ENCODE measurements around the gene SH2D2A. TPM values are rescaled to one million over a fixed set of nuclear protein-coding genes. Genes with fewer than 3 reads are reported as not detected.

Gene SH2D2A
- total RNA-seq, 2 experiments from 2014 or later, result 2.1 to 5.8 TPM

DNA sequence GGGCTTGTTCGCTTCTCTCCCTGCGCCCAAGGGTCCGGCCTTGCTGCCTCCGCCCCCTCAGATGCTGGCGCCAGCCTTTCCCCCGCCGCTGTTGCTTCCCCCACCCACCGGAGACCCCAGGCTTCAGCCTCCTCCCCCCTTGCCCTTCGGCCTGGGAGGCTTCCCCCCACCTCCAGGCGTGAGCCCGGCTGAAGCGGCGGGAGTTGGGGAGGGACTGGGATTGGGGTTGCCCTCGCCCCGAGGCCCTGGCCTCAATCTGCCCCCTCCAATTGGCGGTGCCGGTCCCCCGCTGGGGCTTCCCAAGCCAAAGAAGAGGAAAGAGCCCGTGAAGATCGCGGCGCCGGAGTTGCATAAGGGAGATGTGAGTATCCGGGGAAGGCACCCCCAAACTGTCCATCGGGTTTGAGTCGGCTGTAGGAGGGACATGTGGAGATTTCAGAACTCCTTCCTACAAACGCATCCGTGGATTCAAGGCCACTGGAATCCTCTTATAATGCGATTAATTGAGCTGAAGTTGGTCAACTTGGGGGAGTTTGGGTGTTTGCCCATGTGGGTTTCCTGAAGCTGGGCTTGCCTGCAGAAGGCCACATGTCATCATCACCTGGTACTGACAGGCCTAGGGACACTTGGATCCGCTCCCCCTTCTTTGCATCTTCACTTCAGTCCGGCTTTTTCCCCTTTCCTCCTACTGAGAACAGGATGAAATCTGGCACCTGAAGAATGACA is 48.6 kb downstream of the SH2D2A start:
- peaks cover 17% of the 10 kb centered on the region for H4K20me1 ChIP-seq (ENCODE audit: insufficient read depth, low read length)
- 0 out of 2 replicates have a peak overlapping the region, but pooled peaks have one; percentile 6 for H2AFZ ChIP-seq (ENCODE audit: low read length)
- ChIA-PET POLR2A (interaction anchor here (1.0 to 2.0 kb wide), 6 partner anchors 11 to 37 kb away, joined by 3 to 16 read pairs (median 6); partner anchors contain the start of genes HDGF and MRPL24), CTCF (ENCODE audit: unreplicated experiment) (interaction anchor here (0.6 to 1.0 kb wide), 2 partner anchors 42 to 50 kb away, joined by 3 to 8 read pairs; no protein-coding TSS in a partner anchor)
- no peaks in the 10 kb centered on the region for H3K9me3 ChIP-seq (ENCODE audit: low read length)
- peaks cover 39% of the 10 kb centered on the region for H3K36me3 ChIP-seq (ENCODE audit: insufficient read depth, low read length)
- peak overlapping the region; percentile 98 for H3K4me2 ChIP-seq (ENCODE audit: low read length)
- peaks cover 24% of the 10 kb centered on the region for H3K4me1 ChIP-seq (ENCODE audit: insufficient read depth, low read length, poor library complexity, severe bottlenecking)
- TF ChIP-seq, protein P1, sequence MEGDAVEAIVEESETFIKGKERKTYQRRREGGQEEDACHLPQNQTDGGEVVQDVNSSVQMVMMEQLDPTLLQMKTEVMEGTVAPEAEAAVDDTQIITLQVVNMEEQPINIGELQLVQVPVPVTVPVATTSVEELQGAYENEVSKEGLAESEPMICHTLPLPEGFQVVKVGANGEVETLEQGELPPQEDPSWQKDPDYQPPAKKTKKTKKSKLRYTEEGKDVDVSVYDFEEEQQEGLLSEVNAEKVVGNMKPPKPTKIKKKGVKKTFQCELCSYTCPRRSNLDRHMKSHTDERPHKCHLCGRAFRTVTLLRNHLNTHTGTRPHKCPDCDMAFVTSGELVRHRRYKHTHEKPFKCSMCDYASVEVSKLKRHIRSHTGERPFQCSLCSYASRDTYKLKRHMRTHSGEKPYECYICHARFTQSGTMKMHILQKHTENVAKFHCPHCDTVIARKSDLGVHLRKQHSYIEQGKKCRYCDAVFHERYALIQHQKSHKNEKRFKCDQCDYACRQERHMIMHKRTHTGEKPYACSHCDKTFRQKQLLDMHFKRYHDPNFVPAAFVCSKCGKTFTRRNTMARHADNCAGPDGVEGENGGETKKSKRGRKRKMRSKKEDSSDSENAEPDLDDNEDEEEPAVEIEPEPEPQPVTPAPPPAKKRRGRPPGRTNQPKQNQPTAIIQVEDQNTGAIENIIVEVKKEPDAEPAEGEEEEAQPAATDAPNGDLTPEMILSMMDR (conservative IDR thresholded peaks at IDR 0.05; ENCODE audit: low read length), result no peak
- TF ChIP-seq EZH2phosphoT487 (IDR thresholded peaks at IDR 0.05; ENCODE audit: borderline replicate concordance, low read depth, low read length), result no peak
- no peak for DNase-seq (ENCODE audit: low spot score)
- H3K4me3 ChIP-seq (ENCODE audit: low read depth, low read length, poor library complexity, severe bottlenecking), result peak overlapping the region; percentile 89
- H3K9me2 ChIP-seq (ENCODE audit: insufficient read depth, low read length), result no peaks in the 10 kb centered on the region
- BruUV-seq (replicated peaks), result TSS peak; percentile 74
- H3K79me2 ChIP-seq (ENCODE audit: insufficient read depth, low read depth, low read length), result peaks cover 65% of the 10 kb centered on the region
- intact Hi-C loops (cut with micrococcal nuclease; ENCODE audit: unreplicated experiment), result loop anchor here (1.0 kb wide), 3 partner anchors 17 to 40 kb away; partner anchors contain the start of genes HDGF, ISG20L2, METTL25B and MRPL24
- H3K27ac ChIP-seq (ENCODE audit: low read depth, low read length, poor library complexity, severe bottlenecking), result peak overlapping the region; percentile 64

DNA sequence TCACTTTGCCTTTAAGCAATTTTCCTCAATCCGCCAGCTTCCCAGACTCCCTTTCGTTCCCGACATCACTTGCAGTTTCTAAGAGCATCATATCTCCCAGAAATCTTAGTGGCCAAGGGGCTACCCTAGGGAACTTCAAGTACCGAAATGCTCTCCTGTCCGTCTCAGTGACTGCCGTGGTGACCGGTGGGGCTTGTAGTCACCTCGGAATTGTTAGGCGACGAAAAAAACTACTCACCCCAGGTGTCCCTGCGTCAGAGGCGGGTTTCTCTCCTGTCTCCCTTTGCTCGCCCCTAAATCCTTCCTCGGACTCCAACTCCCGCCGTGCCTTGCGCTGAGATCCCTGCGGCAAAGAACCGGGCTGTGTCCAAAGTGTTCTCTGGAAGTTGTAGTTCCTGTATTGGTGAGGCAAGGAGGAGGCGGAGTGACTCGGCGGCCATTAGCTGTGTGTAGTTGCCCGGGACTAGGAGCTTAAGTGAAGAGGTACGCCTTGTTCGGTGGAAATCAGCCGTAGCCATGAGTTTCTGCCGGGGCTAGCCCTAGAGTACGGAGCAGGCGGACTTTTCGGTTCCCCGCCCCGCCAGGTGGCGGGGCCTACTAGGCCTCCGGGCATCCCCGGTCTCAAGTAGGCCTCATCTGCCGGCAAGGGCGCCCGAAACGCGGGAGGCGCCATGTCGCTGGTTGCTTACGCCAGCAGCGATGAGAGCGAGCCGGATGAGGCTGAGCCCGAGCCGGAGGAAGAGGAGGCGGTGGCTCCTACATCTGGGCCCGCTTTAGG is 49.4 kb downstream of the SH2D2A start, which contains the start of gene PRCC:
TSS of gene PRCC (plus strand) at position 435 of the 778 bp plus-strand sequence. CDS start at position 672, 237 bp downstream.
- no peaks in the 10 kb centered on the region for H3K9me3 ChIP-seq (ENCODE audit: low read length)
- peaks cover 57% of the 10 kb centered on the region for H3K79me2 ChIP-seq (ENCODE audit: insufficient read depth, low read depth, low read length)
- peak within 1 kb of the TSS; percentile 99 for H3K4me2 ChIP-seq (ENCODE audit: low read length)
- H3K27ac ChIP-seq (ENCODE audit: low read depth, low read length, poor library complexity, severe bottlenecking), result peak within 1 kb of the TSS; percentile 64
- intact Hi-C loops (cut with micrococcal nuclease; ENCODE audit: unreplicated experiment), result loop anchor here (1.0 kb wide), 3 partner anchors 16 to 39 kb away; partner anchors contain the start of genes HDGF, ISG20L2, METTL25B and MRPL24
- peak within 1 kb of the TSS; percentile 89 for H3K4me3 ChIP-seq (ENCODE audit: low read depth, low read length, poor library complexity, severe bottlenecking)
- TF ChIP-seq, protein P1 (conservative IDR thresholded peaks at IDR 0.05; ENCODE audit: low read length), result no peak
- TF ChIP-seq EZH2phosphoT487 (IDR thresholded peaks at IDR 0.05; ENCODE audit: borderline replicate concordance, low read depth, low read length), result no peak
- peaks cover 11% of the 10 kb centered on the region; the same call in 1 of the 2 replicates for H4K20me1 ChIP-seq (ENCODE audit: insufficient read depth, low read length)
- H3K36me3 ChIP-seq (ENCODE audit: insufficient read depth, low read length), result peaks cover 31% of the 10 kb centered on the region
- no TSS peak for BruUV-seq (replicated peaks)
- H2AFZ ChIP-seq (ENCODE audit: low read length), result peak within 1 kb of the TSS; percentile 83
- peak; percentile 99 for DNase-seq (ENCODE audit: low spot score)
- no peaks in the 10 kb centered on the region for H3K9me2 ChIP-seq (ENCODE audit: insufficient read depth, low read length)
- peaks cover 24% of the 10 kb centered on the region for H3K4me1 ChIP-seq (ENCODE audit: insufficient read depth, low read length, poor library complexity, severe bottlenecking)
- CTCF ChIA-PET (ENCODE audit: unreplicated experiment), result interaction anchor here (0.6 to 1.0 kb wide), 2 partner anchors 41 to 49 kb away, joined by 3 to 8 read pairs; no protein-coding TSS in a partner anchor
- POLR2A ChIA-PET, result interaction anchor here (0.7 to 2.0 kb wide), 5 partner anchors 11 to 39 kb away, joined by 3 to 16 read pairs (median 6); partner anchors contain the start of genes HDGF, ISG20L2, METTL25B and MRPL24
